Peyer's patch (tissue), 4 donors: ENCODE measurements around the gene PCIF1. TPM values are rescaled to one million over a fixed set of nuclear protein-coding genes. Genes with fewer than 3 reads are reported as not detected.

Experiments used
- DNase-seq, 3 donors: peaks; one replicate each; pipeline ENCODE4 v3.0.0-alpha.2; 2017 to 2019
- H3K27ac ChIP-seq, 4 donors: fragments of 200-600 bp; sonication (generic); one replicate each; pipeline ENCODE4 v1.5.1; 2016 to 2019
- H3K27me3 ChIP-seq, 2 donors: fragments of 200-600 bp; sonication (generic); one replicate each; pipeline ENCODE4 v1.5.1; 2019
- H3K36me3 ChIP-seq, 3 donors: fragments of 200-600 bp; sonication (generic); one replicate each; pipeline ENCODE4 v1.5.1; 2016 to 2019
- H3K4me1 ChIP-seq, 4 donors: fragments of 200-600 bp; sonication (generic); one replicate each; pipeline ENCODE4 v1.5.1; 2016 to 2019
- H3K4me3 ChIP-seq, 4 donors: fragments of 200-600 bp; sonication (generic); 1 replicate in 3 of 4; 2 replicates in 1 of 4; pipeline ENCODE4 v1.5.1; 2016 to 2019; ENCODE audit warnings: mild to moderate bottlenecking in 1 of 4
- H3K9me3 ChIP-seq, 4 donors: fragments of 200-600 bp; sonication (generic); one replicate each; pipeline ENCODE4 v1.5.1; 2016 to 2019; ENCODE audit warnings: mild to moderate bottlenecking in 1 of 4
- POLR2A ChIP-seq, 2 donors: fragments of 450-650 bp; IDR thresholded peaks; one replicate each; pipeline ENCODE4 v1.5.1; 2017; ENCODE audit warnings: antibody characterized with exemption in 2 of 2, mild to moderate bottlenecking in 2 of 2, moderate library complexity in 2 of 2
- total RNA-seq, 4 donors: library from RNA; depleted of rRNA; stranded (reverse); fragments of >200 nt; gene quantifications; one replicate each; pipeline ENCODE4 v1.1.0, GENCODE V29; 2016
- TF ChIP-seq, protein P1 (sequence below), 6 experiments: fragments of 450-650 bp in 4 of 6; fragments of 200-600 bp in 2 of 6; sonication (generic) in 1 of 6; IDR thresholded peaks; one replicate each; pipeline ENCODE4 v1.5.1; 2017 to 2019; ENCODE audit warnings: antibody characterized with exemption in 6 of 6, mild to moderate bottlenecking in 3 of 6, moderate library complexity in 1 of 6

PCIF1 gene
- total RNA-seq, 4 donors from 2014 or later: 25.0 to 53.2 (median 44.9) TPM

- Histone ChIP-seq H3K9me3 (no peaks in the 10 kb centered on the region), H3K27me3 (no peaks in the 10 kb centered on the region)
- no peak for DNase-seq
Measured at GRCh38 chr20:45997187-45997586, 62.7 kb downstream of the PCIF1 start.

More at GRCh38 chr20:45997187-45997586, 62.7 kb downstream of the PCIF1 start:
- TF ChIP-seq, protein P1, sequence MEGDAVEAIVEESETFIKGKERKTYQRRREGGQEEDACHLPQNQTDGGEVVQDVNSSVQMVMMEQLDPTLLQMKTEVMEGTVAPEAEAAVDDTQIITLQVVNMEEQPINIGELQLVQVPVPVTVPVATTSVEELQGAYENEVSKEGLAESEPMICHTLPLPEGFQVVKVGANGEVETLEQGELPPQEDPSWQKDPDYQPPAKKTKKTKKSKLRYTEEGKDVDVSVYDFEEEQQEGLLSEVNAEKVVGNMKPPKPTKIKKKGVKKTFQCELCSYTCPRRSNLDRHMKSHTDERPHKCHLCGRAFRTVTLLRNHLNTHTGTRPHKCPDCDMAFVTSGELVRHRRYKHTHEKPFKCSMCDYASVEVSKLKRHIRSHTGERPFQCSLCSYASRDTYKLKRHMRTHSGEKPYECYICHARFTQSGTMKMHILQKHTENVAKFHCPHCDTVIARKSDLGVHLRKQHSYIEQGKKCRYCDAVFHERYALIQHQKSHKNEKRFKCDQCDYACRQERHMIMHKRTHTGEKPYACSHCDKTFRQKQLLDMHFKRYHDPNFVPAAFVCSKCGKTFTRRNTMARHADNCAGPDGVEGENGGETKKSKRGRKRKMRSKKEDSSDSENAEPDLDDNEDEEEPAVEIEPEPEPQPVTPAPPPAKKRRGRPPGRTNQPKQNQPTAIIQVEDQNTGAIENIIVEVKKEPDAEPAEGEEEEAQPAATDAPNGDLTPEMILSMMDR (IDR thresholded peaks at IDR 0.05): no peak
- no peak for TF ChIP-seq POLR2A (IDR thresholded peaks at IDR 0.05)
- Histone ChIP-seq H3K36me3 (no peaks in the 10 kb centered on the region), H3K4me3 (no peak overlapping the region), H3K4me1 (no peaks in the 10 kb centered on the region), H3K27ac (no peak overlapping the region)

Other genes starting within 250 kb of the PCIF1 start
- gene WFDC13, start 232.6 kb upstream of the PCIF1 start, total RNA-seq: not detected
- gene WFDC10B, start 229.7 kb upstream of the PCIF1 start, total RNA-seq: not detected
- not detected for gene SPINT4, start 212.3 kb upstream of the PCIF1 start, total RNA-seq
- gene WFDC3, start 142.8 kb upstream of the PCIF1 start, total RNA-seq: not detected
- 10 to 100 TPM; 21.5 to 41.4 (median 25.2) TPM for gene DNTTIP1, start 142.7 kb upstream of the PCIF1 start, total RNA-seq
- 10 to 100 TPM in 2 of 4 donors, 1 to 10 TPM in 2; 7.3 to 24.8 (median 9.8) TPM for gene UBE2C, start 122.0 kb upstream of the PCIF1 start, total RNA-seq
- 1 to 10 TPM in 2 of 4 donors, not detected in 2; 2.7 to 3.5 TPM for gene TNNC2, start 107.4 kb upstream of the PCIF1 start, total RNA-seq
- gene SNX21, start 100.9 kb upstream of the PCIF1 start, total RNA-seq: 10 to 100 TPM; 17.5 to 94.9 (median 42.7) TPM
- gene ACOT8, start 77.3 kb upstream of the PCIF1 start, total RNA-seq: 10 to 100 TPM; 56.9 to 93.8 (median 78.3) TPM
- gene ZSWIM3, start 77.1 kb upstream of the PCIF1 start, total RNA-seq: 1 to 10 TPM; 2.5 to 9.1 (median 4.6) TPM
- 10 to 100 TPM in 3 of 4 donors, 1 to 10 TPM in 1; 6.6 to 14.5 (median 11.9) TPM for gene ZSWIM1, start 53.5 kb upstream of the PCIF1 start, total RNA-seq
- gene SPATA25, start 47.1 kb upstream of the PCIF1 start, total RNA-seq: 10 to 100 TPM in 3 of 4 donors, 1 to 10 TPM in 1; 5.8 to 35.2 (median 19.5) TPM
- gene NEURL2, start 43.5 kb upstream of the PCIF1 start, total RNA-seq: 10 to 100 TPM in 3 of 4 donors, 1 to 10 TPM in 1; 3.3 to 27.6 (median 23.9) TPM
- gene CTSA, start 43.3 kb upstream of the PCIF1 start, total RNA-seq: 100 to 1,000 TPM in 3 of 4 donors, 10 to 100 TPM in 1; 85.0 to 602 (median 258) TPM
- 10 to 100 TPM; 25.0 to 99.3 (median 35.7) TPM for gene PLTP, start 22.5 kb upstream of the PCIF1 start, total RNA-seq
- gene ZNF335, start 37.5 kb downstream of the PCIF1 start, total RNA-seq: 10 to 100 TPM; 34.3 to 60.1 (median 53.6) TPM
- 1 to 10 TPM in 2 of 4 donors, not detected in 2; 1.1 to 2.5 TPM for gene MMP9, start 74.2 kb downstream of the PCIF1 start, total RNA-seq
- gene SLC12A5, start 94.5 kb downstream of the PCIF1 start, total RNA-seq: not detected
- 10 to 100 TPM; 20.5 to 65.2 (median 24.9) TPM for gene NCOA5, start 155.3 kb downstream of the PCIF1 start, total RNA-seq
- gene CD40, start 183.6 kb downstream of the PCIF1 start, total RNA-seq: 10 to 100 TPM in 2 of 4 donors, 1 to 10 TPM in 2; 1.6 to 17.6 (median 9.3) TPM